HCEC 1CT (cell line): ENCODE results near the gene C5AR2.
A peak's percentile ranks its signal among the peaks of the same experiment; 100 is the strongest.
"Not testable (repeated sequence)": the region's sequence is repeated elsewhere in the genome, so short reads cannot be mapped to it uniquely, and the experiment has no call there.

Experiments
- DNase-seq: peaks from one replicate; pipeline ENCODE4 v3.0.0-alpha.2; 2017

The C5AR2 gene

DNA sequence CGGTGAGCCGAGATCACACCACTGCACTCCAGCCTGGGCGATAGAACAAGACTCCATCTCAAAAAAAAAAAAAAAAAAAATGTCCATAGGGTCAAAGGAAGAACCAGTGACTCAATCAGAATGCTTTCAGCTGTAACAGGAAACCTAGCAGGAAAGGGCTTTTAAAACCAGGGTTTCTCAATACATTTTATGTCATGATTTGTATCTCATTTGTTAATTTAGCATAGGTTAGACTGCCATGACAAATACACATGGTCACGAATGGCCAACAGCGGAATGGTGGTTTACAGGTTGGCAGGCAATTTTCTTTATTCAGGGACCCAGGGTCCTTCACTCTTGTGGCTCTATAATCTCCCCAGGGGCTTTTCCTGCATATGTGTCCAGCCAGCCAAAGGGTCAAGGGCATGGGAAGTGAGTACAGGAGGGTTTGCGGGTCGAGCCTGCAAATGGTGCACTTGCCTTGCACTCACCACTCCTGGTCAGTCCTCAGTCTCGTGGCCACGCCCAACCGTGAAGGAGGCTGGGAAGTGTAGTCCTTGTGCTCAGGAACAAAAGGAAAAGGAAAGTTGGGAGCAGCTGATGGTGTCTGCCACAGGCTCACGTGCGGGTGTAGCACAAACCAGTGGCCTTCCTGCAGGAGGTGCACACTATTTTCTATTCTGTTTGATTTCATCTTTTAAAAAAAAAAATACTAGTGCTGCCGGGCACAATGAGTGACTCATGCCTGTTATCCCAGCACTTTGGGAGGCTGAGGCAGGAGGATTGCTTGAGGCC is 32.0 kb downstream of the C5AR2 start:
- DNase-seq: peak; percentile 81

DNA sequence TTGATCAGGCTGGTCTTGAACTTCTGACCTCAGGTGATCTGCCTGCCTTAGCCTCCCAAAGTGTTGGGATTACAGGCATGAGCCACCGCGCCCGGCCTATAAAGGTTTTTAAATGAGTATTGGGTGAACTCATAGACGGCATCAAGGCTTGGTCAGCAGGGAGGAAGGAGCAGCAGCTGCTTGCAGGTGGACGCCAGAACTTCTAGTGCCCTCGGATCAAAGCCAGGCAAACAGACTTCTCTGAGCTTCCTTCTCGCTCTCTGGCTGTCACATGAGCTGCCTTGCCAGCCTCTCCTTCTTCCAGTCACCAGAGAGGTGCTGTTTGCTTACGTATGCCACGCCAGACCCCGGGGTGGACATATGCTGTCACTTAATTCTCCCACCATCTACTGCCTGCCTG is 33.5 kb downstream of the C5AR2 start:
- DNase-seq: not testable (repeated sequence)

GRCh38 chr19:47370045-47370611 is 38.2 kb downstream of the C5AR2 start:
- DNase-seq: peak; percentile 76

DNA sequence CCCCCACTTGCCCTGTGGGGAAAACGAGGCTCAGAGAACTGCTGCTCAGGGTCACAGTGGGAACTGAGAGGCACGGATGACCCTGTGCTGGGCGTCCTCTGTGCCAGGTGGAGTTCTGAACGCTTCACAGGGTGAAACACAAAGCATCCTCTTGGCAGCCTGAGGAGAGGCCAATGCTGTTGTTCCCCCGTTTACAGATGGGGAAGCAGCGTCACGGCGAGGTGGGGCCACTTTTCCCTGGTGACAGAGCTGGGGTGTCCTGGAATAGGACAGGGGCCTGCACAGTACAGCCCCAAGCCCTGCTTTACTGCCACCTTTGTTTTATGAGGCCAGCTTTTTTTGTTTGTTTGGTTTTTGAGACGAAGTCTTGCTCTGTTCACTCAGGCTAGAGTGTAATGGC is 39.3 kb downstream of the C5AR2 start:
- DNase-seq: no peak

- DNase-seq: no peak
Observed at GRCh38 chr19:47372603-47373002, 40.6 kb downstream of the C5AR2 start.

DNA sequence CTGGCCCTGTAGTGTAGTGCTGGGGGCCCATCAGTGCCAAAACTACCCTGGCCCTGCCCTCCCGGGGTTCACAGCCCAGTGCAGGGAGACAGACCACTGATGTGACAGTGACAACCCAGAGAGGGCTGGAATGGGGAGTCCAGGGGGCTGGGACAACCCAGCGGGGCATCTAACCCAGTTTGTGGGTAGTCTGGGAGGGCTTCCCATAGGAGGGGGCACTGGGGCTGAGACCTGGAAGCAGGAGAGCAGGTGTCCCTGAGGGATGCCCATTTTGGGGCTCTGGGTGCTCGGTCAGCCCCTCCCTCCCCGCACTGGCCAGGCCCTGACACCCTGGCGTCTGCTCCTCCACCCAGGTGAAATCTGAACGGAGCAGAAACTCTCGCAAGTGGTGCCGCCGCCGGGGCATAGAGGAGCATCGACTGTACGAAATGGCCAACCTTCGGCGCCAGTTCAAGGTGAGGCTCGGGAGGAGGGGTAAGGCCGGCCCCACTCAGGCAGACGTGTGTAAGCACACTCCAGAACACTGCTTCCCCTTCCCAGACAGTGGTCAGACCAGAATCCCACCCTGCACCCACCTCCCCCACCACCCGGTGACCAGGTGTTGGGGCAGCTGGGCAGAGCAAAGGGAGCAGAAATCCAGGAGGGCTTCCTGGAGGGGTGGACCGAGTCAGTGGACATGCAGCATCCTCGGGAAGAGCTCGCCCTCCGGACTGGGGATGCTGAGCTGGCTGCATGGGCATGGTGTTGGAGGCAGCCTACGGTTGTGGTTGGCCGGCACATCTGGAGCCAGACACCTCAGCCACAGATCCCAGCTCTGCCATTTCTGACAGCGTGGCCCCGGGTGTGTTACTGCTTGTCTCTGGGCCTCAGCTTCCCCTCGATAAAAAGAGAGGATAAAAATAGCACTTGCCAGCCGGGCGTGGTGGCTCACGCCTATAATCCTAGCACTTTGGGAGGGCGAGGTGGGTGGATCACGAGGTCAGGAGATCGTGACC is 41.6 kb downstream of the C5AR2 start:
- DNase-seq: no peak

- no peak for DNase-seq
Observed at GRCh38 chr19:47374876-47375693, 43.1 kb downstream of the C5AR2 start.

GRCh38 chr19:47375694-47376588 is 44.0 kb downstream of the C5AR2 start:
- no peak for DNase-seq

- no peak for DNase-seq
Observed at GRCh38 chr19:47376589-47377144, 44.7 kb downstream of the C5AR2 start.

GRCh38 chr19:47377208-47377701 is 45.3 kb downstream of the C5AR2 start:
- no peak for DNase-seq

DNA sequence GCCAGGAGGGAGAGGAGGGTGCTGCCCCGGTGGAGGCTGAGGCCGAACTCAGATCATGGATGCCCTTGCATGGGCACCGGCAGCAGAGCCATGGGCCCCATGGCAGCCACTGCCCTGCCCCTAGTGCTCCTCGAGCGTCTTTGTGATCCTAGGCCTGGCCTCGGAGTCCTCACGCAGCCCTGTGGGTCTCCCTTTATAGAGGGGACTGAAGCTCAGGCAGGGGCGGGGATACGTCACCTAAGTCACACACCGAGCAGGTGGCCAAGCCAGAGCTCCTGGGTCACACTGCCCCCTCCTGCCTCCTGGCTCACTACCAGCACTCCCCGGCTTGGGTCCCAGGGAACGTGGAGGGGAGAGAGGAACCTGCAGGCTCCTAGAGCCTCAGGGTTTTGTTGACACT is 45.8 kb downstream of the C5AR2 start:
- DNase-seq: no peak

DNA sequence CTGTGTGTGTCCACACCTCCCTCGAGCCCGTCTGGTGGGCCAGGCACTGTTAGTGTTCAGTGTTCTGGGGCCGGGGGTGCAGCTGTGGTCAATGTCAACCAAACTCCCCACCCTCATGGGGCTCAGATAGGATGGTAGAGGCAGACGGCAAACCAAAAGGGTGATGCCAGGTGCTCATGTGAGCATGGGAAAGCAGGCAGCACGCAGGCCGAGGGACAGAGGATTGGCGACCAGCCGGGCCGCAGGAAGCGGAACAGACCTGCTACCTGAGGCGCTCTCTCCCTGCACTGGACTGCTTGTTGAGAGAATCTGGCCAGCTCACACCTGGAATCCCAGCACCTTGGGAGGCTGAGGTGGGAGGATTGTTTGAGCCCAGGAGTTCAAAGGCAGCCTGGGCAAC is 46.3 kb downstream of the C5AR2 start:
- DNase-seq: no peak

DNA sequence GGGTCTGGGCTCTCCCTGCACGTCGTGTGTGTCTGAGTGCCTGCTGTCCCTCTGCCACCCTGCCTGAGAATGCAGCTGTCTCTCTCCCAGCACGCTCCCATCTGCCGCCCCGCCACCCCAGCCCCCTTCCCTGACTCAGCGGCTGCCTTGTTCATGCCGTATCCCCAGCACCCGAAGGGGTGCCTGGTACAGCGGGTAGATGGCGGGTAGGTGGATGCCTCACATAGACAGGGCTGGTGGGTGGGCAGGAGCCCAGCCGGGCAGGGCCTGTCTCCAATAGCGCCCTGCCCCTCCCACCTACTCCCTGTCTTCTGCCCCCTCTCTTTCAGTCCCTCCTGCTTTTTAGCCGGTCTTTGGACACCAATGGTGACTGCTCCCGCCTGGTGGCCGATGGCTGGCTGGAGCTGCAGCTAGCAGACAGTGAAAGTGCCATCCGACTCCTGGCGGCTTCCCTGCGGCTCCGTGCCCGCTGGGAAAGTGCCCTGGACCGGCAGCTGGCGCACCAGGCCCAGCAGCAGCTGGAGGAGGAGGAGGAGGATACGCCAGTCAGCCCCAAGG is 47.5 kb downstream of the C5AR2 start:
- no peak for DNase-seq

DNA sequence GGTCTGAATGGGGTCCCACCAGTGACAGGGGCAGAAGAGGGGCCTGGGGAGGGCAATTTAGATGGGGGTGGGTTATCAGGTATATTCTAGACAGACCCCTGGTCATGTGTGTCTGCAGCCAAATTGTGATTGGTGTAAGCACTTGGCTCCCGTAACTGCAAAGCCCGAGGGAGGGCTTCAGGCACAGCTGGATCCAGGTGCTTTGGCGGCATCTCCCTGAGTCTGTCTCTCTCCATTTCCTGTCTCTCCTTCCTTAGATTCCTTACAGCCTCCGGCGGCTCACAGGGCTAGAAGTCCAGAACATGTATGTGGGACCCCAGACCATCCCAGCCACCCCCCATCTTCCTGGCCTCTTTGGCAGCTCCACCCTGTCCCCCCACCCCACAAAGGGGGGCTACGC is 48.6 kb downstream of the C5AR2 start:
- DNase-seq: no peak

- DNase-seq: no peak
Observed at GRCh38 chr19:47381121-47381520, 49.1 kb downstream of the C5AR2 start.

- no peak for DNase-seq
Observed at GRCh38 chr19:47381653-47382279, 49.8 kb downstream of the C5AR2 start.

- DNase-seq: not testable (repeated sequence)
Observed at GRCh38 chr19:47383890-47384289, 51.9 kb downstream of the C5AR2 start.

DNA sequence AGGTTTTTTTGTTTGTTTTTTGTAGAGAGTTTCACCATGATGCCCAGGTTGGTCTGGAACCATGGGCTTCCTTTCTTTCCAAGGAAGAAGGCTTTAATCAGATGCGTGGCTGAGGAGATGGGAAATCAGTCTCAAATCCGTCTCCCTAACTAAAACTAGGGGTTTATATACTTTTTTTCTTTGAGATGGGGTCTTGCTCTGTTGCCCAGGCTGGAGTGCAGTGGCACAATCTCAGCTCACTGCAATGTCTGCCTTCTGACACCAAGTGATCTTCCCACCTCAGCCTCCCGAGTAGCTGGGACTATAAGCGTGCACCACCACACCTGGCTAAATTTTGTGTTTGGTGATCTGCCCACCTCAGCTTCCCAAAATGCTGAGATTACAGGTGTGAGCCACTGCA is 52.6 kb downstream of the C5AR2 start:
- not testable (repeated sequence) for DNase-seq

DNA sequence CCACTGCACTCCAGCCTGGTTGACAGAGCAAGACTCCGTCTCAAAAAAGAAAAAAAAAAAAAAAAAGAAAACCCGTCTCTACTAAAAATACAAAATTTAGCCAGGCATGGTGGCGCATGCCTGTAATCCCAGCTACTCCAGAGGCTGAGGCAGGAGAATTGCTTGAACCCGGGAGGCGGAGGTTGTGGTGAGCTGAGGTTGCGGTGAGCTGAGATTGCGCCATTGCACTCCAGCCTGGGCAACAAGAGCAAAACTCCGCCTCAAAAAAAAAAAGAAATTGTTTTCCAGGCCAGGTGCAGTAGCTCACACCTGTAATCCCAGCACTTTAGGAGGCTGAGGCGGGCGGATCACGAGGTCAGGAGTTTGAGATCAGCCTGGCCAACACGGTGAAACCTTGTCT is 54.6 kb downstream of the C5AR2 start:
- DNase-seq: not testable (repeated sequence)

DNA sequence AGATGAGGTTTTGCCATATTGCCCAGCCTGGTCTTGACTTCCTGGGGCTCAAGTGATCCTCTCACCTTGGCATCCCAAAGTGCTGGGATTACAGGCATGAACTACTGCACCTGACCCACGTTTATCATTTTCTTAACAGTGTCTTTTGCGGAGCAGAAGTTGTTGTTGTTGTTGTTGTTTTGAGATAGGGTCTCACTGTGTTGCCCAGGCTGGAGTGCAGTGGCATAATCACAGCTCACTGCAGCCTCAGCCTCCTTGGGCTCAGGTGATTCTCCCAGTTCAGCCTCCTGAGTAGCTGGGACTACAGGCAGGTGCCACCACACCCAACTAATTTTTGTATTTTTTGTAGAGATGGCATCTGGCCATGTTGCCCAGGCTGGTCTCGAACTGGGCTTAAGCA is 55.6 kb downstream of the C5AR2 start:
- DNase-seq: not testable (repeated sequence)
